NCI-H2196 treated with DMSO at 0.1 percent for 48 hours (cell line): Measurements from ENCODE around the gene SNRPN.
"Not testable (repeated sequence)": the region's sequence is repeated elsewhere in the genome, so short reads cannot be mapped to it uniquely, and the experiment has no call there.

Source experiments
- DNase-seq: peaks from one replicate; lab custom pipeline; 2025; ENCODE audit not compliant: unreplicated experiment; lab: John Stamatoyannopoulos, UW

Gene SNRPN

DNA sequence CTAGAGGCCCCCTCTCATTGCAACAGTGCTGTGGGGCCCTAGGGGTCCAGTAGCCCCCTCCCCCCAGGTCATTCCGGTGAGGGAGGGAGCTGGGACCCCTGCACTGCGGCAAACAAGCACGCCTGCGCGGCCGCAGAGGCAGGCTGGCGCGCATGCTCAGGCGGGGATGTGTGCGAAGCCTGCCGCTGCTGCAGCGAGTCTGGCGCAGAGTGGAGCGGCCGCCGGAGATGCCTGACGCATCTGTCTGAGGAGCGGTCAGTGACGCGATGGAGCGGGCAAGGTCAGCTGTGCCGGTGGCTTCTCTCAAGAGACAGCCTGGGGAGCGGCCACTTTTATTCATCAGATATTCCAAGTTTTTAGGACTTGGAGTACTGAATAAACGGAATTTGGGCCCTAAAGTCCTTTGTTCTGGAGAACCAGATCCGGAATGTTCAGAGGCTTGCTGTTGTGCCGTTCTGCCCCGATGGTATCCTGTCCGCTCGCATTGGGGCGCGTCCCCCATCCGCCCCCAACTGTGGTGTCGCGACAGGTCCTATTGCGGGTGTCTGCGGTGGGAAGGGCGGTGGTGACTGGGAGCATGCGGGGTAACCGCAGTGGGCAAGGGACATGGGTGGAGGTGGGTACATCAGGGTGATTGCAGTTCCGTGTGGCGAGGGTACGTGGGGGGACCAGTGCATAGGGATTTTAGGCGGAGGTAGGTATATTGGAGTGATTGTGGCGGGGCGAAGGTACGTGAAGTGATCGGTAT lies at the start of gene SNRPN, which contains the start of gene SNURF:
SNRPN (plus strand) TSS at position 205 of the 748 bp plus-strand sequence. CDS start 19,467 bp downstream, outside the sequence.
SNURF (plus strand) TSS at position 205 of the 748 bp plus-strand sequence; CDS start at position 267, 62 bp downstream.
- DNase-seq: no peak

DNA sequence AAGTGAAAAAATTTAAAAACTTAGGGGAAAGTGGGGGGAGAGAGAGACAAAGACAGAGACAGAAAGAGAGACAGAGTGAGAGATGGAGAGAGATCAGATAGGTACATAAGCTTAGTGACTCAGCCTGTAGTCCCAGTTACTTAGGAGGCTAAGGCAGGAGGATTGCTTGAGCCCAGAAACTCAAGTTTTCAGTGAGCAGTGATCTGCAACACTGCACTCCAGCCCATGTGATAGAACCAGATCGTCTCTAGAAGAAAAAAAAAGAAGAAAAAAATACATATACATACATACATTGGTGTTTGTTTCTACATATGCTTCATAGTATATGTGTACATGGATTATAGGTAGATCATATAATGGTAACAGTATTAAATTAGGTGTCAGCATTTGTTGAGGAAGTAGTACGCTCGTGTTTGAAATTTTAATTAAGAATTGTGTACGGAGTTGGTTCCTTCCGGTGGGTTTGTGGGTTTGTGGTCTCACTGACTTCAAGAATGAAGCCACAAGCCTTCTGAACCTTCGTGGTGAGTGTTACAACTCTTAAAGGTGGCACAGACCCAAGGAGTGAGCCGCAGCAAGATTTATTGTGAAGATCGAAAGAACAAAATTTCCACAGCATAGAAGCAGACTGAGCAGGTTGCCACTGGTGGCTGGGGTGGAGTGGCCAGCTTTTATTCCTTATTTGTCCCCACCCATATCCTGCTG lies 38.3 kb upstream of the SNRPN start:
- no peak for DNase-seq

DNA sequence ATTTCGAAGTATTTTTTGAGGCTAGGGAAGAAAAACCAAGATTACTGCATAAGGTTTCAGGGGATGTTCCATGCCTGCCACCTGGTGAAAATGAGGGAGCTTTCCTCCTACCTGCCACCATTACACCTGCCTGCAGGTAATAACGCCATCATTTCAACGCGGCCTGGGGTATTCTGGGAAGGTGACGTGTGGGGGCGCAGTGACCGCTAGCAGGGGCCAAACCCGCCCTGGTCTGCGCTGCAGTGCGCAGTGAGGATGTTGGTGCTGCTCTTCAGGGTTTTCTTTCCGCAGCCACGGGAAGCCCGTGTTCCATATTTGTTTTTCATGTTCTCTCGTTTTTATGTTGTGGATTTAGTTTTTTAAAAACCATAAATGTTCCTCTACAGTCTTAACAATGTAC lies 37.4 kb upstream of the SNRPN start:
- DNase-seq: no peak

DNA sequence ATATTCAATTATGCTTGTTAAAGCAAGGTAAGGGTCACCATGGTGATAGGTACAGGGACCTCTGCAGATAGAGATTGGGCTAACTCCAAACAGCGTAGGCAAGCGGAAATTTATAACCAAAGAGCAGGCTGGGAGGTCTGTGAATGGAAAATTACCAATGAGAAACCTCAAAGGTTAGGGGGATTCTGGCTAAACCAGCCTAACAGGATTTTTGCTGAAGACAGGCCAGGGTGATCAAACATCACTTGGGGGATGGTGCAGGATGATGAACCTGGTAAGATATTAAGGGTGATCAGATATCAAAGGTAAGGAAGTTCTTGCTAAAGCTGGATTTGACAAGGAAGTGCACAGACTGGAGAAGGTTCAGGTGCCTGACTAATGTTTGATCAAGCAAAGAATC lies 35.3 kb upstream of the SNRPN start:
- no peak for DNase-seq

DNA sequence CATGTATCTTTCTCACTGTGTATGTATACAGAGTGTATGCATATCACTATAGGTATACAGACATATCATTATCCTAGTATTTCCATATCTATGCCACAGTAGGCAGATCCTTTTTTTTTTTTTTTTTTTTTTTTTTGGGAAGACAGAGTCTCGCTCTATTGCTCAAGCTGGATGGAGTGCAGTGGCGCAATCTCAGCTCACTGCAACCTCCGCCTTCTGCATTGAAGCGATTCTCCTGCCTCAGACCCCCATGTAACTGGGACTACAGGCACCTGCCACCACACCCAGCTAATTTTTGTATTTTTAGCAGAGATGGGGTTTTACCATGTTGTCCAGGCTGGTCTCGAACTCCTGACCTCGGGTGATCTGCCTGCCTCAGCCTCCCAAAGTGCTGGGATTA lies 32.0 kb upstream of the SNRPN start:
- DNase-seq: not testable (repeated sequence)

DNA sequence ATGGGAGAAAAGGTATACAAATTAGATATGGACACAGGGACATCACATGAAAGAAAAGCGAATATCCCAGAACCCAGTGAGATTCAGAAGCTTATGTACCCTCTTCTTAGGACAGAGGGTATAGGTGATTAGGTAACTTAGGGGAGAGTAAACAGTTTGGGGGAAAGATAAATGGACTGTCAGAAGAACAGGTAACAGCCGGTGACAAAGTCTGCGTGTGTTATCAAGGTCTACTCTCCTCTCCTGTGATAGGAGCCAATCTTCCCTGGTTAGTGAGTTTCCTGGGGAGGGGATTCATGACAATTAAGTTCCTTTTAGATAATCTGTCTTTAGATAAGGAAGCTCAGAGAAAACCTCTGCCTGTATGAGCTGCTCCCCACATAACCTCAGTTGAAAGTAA lies 30.6 kb upstream of the SNRPN start:
- DNase-seq: no peak

DNA sequence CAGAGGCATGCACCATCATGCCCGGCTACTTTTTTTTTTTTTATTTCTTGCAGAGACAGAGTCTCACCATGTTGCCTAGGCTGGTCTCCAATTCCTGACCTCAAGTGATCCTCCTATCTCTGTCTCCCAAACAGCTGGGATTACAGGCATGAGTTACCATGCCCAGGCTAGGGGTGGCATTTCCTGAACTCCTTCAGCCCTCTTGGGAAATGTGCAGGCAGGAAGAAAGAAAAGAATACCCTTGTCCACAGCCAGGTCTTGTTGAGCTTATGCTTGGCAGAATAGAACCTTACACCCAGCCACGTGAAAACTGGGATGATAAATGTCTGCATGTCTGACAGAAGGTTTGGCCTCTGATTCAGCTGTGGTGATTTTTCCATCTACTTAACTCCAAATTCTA lies 30.2 kb upstream of the SNRPN start:
- no peak for DNase-seq

DNA sequence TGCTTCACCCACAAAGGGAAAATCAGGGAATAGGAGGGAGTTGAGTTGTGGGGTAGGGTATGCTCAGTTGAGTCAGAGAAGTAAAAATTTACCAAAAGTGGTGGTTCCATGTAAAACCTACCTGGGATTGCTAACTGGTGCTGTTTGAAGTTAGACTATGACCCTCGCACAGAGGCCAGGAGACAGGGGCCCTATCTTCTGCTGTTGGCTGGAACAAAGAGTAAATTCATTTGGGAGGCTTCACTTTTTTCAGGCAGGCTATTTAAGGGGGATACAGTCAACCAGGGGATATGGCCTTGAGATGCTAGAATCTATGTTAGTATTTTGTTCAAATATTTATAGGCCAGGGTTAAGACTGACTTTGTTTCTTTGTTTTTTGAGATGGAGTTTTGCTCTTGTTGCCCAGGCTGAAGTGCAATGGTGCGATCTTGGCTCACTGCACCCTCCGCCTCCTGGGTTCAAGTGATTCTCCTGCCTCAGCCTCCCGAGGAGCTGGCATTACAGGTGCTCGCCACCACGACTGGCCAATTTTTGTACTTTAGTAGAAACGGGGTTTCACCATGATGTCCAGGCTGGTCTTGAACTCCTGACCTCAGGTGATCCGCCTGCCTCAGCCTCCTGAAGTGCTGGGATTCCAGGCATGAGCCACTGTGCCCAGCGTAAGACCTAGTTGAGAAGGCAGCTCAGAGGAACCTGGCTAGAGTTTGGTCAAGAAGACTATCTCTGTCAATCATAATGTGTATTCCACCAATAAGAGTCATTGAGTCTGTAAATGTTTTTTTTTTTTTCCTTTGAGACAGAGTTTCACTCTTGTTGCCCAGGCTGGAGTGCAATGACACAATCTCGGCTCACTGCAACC lies 22.7 kb upstream of the SNRPN start:
- DNase-seq: not testable (repeated sequence)

DNA sequence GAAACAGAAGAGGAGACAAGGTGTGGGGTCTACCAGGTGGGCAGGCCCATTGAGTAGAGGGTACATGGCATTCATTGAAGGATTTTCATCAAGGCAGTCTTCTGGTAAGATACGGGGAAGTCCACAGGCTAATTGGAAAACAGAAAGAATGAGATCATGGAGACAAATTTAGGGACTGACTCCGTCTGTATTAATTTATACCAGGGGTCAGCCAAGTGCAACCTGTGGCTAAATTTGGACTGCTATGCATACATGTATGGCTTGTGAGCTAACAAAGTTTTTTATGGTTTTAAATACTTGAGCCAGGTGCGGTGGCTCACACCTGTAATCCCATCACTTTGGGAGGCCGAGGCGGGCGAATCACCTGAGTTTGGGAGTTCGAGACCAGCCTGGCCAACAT lies 21.1 kb upstream of the SNRPN start:
- no peak for DNase-seq

DNA sequence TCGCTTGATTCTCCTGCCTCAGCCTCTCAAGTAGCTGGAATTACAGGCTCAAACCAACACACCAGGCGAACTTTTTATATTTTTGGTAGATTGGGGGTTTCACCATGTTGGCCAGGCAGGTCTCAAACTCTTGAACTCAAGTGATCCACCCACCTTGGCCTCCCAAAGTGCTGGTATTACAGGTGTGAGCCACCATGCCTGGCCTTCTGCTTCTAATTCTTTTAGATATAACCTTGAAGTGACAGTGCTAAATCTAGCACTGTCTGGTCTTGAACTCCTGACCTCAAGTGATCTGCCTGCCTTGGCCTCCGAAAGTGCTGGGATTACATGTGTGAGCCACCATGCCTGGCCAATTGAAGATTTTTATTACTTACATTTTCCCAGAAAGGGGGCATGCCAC lies 16.6 kb upstream of the SNRPN start:
- not testable (repeated sequence) for DNase-seq

DNA sequence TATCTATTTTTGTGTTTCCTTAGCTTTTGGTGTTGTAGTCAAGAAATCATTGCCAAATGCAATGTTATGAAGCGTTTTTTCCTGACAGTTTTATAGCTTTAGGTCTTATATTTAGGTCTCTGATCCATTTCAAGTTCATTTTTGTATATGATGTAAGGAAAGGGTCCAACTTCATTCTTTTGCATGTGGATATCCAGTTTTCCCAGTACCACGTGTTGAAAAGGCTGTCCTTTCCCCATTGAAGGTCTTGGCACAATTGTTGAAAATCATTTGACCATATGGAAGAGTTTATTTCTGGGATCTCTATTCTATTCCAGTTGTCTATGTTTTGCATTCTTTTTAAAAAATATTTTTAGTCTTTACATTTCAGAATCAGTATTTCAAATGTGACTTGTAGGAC lies 14.6 kb upstream of the SNRPN start:
- DNase-seq: no peak

DNA sequence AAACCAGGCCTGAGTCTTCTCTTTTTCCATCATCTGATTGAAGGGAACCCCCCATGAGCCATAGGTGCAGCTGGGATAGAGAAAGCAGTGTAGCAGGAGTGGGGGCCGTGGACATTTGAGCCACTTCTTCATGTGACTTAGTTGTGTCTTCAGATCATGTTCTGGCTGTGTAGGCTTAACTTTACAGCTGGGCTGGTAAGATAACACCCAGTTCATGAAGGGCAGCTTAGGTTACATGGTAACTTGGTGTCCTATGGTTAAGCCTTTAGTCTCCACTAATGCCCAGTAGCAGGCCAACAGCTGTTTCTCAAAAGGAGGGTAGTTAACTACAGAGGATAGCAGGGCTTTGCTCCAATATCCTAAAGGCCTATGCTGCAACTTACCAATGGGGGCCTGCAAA lies 11.4 kb upstream of the SNRPN start:
- DNase-seq: no peak

DNA sequence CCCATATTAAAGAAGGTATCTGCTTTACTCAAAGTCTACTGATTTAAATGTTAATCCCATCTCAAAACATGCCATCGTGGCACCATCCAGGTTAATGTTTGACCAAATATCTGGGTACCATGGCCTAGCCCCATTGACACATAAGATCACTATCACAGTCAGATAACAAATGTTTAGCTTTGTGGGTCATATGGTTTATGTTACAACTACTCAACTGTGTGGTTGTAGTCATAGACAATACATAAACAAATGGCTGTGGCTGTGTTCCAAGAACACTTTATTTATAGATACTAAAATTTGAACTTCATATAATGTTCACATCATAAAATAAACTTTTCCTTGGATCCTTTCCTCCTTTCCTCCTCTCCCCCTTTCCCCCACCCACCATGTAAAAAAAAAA lies 9.8 kb upstream of the SNRPN start:
- DNase-seq: no peak

DNA sequence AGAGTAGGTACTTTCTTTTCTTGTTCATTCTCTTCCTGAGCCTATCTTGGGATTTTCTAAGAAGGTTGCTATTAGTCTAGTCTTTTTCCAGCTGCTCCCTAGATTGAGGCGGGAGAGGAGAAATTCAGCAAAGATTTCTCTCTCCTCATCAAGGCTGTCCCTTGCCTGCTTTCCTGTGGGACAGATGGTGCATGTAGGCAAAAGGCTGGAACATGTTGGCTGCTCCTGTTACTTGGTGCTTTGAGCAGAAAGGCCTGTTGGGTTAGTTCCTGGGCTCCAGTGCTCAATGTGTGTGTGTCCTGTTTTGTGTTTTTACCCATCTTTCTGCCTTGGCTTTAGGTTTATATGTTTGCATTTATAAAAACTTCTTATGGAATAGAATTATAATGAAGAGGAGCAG lies 9.1 kb upstream of the SNRPN start:
- no peak for DNase-seq

DNA sequence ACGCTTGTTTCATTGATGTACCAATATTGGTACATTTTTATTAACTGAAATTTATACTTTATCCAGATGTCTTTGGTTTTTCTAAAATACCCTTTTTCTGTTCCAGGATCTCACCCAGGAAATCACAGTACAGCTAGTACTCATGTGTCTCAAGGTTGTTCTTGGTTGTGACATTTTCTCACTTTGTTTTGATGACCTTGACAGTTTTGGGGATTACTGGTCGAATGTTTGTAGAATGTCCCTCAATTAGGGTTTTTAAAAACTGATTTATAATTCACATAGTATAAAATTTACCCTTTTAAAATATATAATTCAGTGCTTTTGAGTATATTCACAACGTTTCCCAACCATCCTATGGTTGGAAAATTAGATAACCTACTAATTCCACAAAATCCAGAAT lies 6.3 kb upstream of the SNRPN start:
- DNase-seq: no peak

DNA sequence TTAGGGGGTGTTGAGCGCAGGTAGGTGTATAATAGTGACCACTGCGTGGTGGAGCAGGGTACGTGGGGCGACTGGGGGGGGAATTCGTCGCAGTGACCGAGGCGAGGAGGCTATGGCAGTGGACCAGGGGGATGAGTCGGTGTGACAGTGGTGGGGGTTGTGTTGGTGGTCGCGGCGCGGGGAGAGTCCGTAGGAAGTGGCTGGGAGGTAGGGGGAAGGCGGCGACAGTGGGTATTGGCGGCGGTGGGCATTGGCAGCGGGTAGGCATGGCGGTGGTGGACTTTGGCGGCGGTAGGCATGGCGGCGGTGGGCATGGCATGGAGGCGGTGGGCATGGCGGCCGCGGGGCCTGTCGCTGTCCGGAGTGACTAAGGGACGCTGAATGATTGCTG lies 739 bp downstream of the SNRPN start:
- DNase-seq: no peak

DNA sequence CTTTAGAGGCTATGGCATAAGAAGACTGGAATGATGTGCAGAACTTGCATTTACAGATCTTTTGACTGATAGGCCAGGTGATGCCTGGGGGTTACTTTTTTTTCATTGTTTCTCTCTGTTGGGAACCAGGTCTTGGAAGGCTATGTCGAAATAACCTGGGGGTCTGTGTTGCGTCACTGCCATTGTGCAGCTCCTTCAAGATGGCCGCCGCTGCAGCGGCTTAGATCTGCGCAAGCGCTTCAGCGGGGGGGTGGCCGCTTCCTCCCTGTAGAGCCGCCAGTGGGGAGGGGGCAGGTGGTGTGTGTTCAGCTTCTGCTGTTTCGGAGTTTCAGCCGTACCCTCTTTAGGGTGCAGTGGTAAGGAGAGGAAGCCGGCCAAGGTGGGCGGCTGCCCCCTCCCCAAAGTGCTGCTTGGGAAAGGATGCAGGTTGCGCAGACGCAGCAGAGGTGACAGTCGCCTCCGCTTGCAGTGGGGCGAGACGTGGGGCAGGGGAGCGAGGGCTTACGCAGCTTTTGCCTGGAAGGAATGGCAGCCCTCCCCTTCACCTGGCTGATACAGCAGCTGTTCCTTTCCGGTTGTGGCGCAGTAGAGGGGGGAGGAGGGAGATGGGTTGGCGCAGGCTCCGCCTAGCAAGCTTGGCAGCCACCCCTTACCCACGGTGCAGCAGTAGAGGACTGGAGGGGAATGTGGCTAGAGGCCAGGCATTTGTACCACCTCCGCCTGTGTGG lies 1.5 kb downstream of the SNRPN start:
- DNase-seq: no peak

DNA sequence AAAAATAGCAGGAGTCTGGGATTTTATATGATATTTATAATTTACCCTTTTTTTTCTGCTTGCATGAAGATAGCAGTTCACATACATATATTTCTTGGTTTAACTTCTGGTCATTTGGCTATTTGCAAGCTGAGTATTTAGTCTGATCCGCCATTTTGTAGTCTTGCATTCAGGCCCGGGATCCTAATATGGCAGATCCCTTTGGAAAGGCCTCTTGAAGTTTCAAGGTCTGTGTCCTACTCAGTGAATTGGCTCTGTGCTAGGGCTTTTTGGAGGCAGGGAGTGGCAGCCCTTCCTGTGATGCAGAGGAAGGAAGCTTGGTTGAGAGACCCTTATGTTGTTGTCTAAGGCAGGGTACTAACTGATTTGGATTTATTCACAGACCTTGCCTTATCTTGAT lies 2.9 kb downstream of the SNRPN start:
- no peak for DNase-seq

DNA sequence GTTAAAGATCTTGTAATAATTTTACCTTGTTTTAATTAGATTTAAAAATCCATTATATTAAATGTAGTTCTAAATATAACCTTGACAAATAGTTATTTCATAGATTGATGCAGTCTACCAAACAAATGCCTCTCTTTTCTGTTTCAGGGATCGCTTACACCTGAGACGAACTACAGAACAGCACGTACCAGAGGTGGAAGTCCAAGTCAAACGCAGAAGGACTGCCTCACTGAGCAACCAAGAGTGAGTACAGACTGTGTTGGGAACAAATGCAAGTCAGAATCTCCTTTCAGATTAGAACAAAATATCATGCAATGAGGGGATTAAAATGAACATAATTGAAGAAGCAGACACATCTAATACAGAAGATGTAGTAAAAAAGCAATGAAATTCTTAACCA lies 7.2 kb downstream of the SNRPN start:
- no peak for DNase-seq

DNA sequence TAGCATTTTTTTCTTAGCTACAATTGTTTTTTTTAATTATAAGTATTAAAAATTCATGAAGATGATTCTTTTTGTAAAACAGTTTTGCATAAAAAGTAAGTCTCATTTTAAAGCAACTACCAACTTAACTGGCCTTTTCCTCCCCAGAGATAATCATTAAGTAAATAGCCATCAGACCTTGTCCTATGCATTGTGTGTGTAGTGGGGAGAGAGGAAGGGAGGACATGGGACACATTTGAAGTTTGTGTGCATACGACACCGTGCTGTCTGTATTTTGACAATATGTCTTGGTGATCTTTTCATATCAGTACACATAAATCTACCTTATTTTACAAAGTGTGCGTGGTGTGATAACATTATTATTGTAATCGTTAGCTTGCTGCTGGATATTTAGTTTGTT lies 8.1 kb downstream of the SNRPN start:
- no peak for DNase-seq
